Astrocyte of the spinal cord (primary cell): ENCODE results near the gene KRTAP9-6.

ENCODE experiments used
- DNase-seq: peaks from one replicate; pipeline ENCODE4 v3.0.0; 2011; ENCODE audit warnings: low read depth, low spot score
- H3K4me3 ChIP-seq: 2 replicates; pipeline ENCODE4 v1.5.1; 2011; ENCODE audit warnings: low read depth, mild to moderate bottlenecking, low read length, moderate library complexity
- CTCF ChIP-seq: IDR thresholded peaks from 2 replicates; pipeline ENCODE4 v1.5.1; 2012; ENCODE audit warnings: low read depth, mild to moderate bottlenecking, low read length, inconsistent platforms
- in situ Hi-C: cut with HindIII; loops from 2 replicates; pipeline ENCODE4 v1.10.0; 2017; ENCODE audit warnings: low sequenced_read_pairs

KRTAP9-6 gene

GRCh38 chr17:41301204-41301790 is 36.1 kb downstream of the KRTAP9-6 start:
- no peak for TF ChIP-seq CTCF
- no peak overlapping the region for H3K4me3 ChIP-seq
- DNase-seq = no peak
- in situ Hi-C loops = no loop called here

GRCh38 chr17:41301916-41302901 is 37.0 kb downstream of the KRTAP9-6 start, which contains the start of gene KRTAP29-1:
KRTAP29-1 (minus strand) TSS chr17:41302851; CDS start chr17:41302851, 0 bp downstream.
- DNase-seq = no peak
- in situ Hi-C loops = no loop called here
- no peak for TF ChIP-seq CTCF
- no peak within 1 kb of the TSS for H3K4me3 ChIP-seq

GRCh38 chr17:41302981-41303380 is 37.8 kb downstream of the KRTAP9-6 start:
- no peak overlapping the region for H3K4me3 ChIP-seq
- DNase-seq = no peak
- no peak for TF ChIP-seq CTCF
- in situ Hi-C loops = no loop called here

GRCh38 chr17:41304091-41304490 is 38.9 kb downstream of the KRTAP9-6 start:
- TF ChIP-seq CTCF = no peak
- in situ Hi-C loops = no loop called here
- DNase-seq = no peak
- no peak overlapping the region for H3K4me3 ChIP-seq

GRCh38 chr17:41307647-41308046 is 42.5 kb downstream of the KRTAP9-6 start:
- no peak for TF ChIP-seq CTCF
- in situ Hi-C loops = no loop called here
- DNase-seq = peak; percentile 63
- no peak overlapping the region for H3K4me3 ChIP-seq

- no peak for TF ChIP-seq CTCF
- H3K4me3 ChIP-seq = no peak overlapping the region
- DNase-seq = no peak
- in situ Hi-C loops = no loop called here
Observed at GRCh38 chr17:41308251-41308917, 43.2 kb downstream of the KRTAP9-6 start.
